ENCODE results near the gene METTL25.

The METTL25 gene

GRCh38 chr12:82474798-82475184 is 116.5 kb downstream of the METTL25 start:
- TF ChIP-seq PAX5 (IDR thresholded peaks at IDR 0.05; ENCODE audit: insufficient read depth, low read length, severe bottlenecking) (no peak), POLR2AphosphoS5 (IDR thresholded peaks at IDR 0.05; ENCODE audit: low read depth, low read length) (no peak), SPI1 (IDR thresholded peaks at IDR 0.05; ENCODE audit: low read depth, low read length) (no peak), TAF1 (IDR thresholded peaks at IDR 0.05; ENCODE audit: low read depth, low read length) (no peak), POU2F2 (IDR thresholded peaks at IDR 0.05; ENCODE audit: low read depth, low read length) (no peak), POLR2A (IDR thresholded peaks at IDR 0.05; ENCODE audit: low read depth, low read length) (no peak)
- FAIRE-seq = no peak
- no peak for DNase-seq (ENCODE audit: insufficient read length, low spot score)

- no peak for FAIRE-seq
Observed at GRCh38 chr12:82475211-82475610, 116.9 kb downstream of the METTL25 start.

GRCh38 chr12:82476511-82476910 is 118.2 kb downstream of the METTL25 start:
- no peak for DNase-seq (ENCODE audit: insufficient read length, low spot score)
- FAIRE-seq = no peak
- no peak for TF ChIP-seq POLR2A (IDR thresholded peaks at IDR 0.05; ENCODE audit: low read depth, low read length)
- TF ChIP-seq POU2F2 (IDR thresholded peaks at IDR 0.05; ENCODE audit: low read depth, low read length) = no peak
- no peak for TF ChIP-seq POLR2AphosphoS5 (IDR thresholded peaks at IDR 0.05; ENCODE audit: low read depth, low read length)
- no peak for TF ChIP-seq SPI1 (IDR thresholded peaks at IDR 0.05; ENCODE audit: low read depth, low read length)
- TF ChIP-seq PAX5 (IDR thresholded peaks at IDR 0.05; ENCODE audit: insufficient read depth, low read length, severe bottlenecking) = no peak
- no peak for TF ChIP-seq TAF1 (IDR thresholded peaks at IDR 0.05; ENCODE audit: low read depth, low read length)

More at GRCh38 chr12:82475211-82475610, 116.9 kb downstream of the METTL25 start:
- no peak for TF ChIP-seq POLR2AphosphoS5 (IDR thresholded peaks at IDR 0.05; ENCODE audit: low read depth, low read length)
- TF ChIP-seq SPI1 (IDR thresholded peaks at IDR 0.05; ENCODE audit: low read depth, low read length) = no peak
- no peak for TF ChIP-seq PAX5 (IDR thresholded peaks at IDR 0.05; ENCODE audit: insufficient read depth, low read length, severe bottlenecking)
- no peak for TF ChIP-seq POU2F2 (IDR thresholded peaks at IDR 0.05; ENCODE audit: low read depth, low read length)
- TF ChIP-seq POLR2A (IDR thresholded peaks at IDR 0.05; ENCODE audit: low read depth, low read length) = no peak
- TF ChIP-seq TAF1 (IDR thresholded peaks at IDR 0.05; ENCODE audit: low read depth, low read length) = no peak
- no peak for DNase-seq (ENCODE audit: insufficient read length, low spot score)

GRCh38 chr12:82479511-82479910 is 121.2 kb downstream of the METTL25 start:
- FAIRE-seq = no peak
- DNase-seq (ENCODE audit: insufficient read length, low spot score) = no peak

GRCh38 chr12:82480606-82481005 is 122.3 kb downstream of the METTL25 start:
- no peak for DNase-seq (ENCODE audit: insufficient read length, low spot score)
- TF ChIP-seq SPI1 (IDR thresholded peaks at IDR 0.05; ENCODE audit: low read depth, low read length) (no peak), POU2F2 (IDR thresholded peaks at IDR 0.05; ENCODE audit: low read depth, low read length) (no peak), PAX5 (IDR thresholded peaks at IDR 0.05; ENCODE audit: insufficient read depth, low read length, severe bottlenecking) (no peak), POLR2AphosphoS5 (IDR thresholded peaks at IDR 0.05; ENCODE audit: low read depth, low read length) (no peak), POLR2A (IDR thresholded peaks at IDR 0.05; ENCODE audit: low read depth, low read length) (no peak)
- FAIRE-seq = no peak

More at GRCh38 chr12:82479511-82479910, 121.2 kb downstream of the METTL25 start:
- TF ChIP-seq TAF1 (IDR thresholded peaks at IDR 0.05; ENCODE audit: low read depth, low read length) = no peak
- no peak for TF ChIP-seq POLR2AphosphoS5 (IDR thresholded peaks at IDR 0.05; ENCODE audit: low read depth, low read length)
- TF ChIP-seq SPI1 (IDR thresholded peaks at IDR 0.05; ENCODE audit: low read depth, low read length) = no peak
- no peak for TF ChIP-seq POU2F2 (IDR thresholded peaks at IDR 0.05; ENCODE audit: low read depth, low read length)
- no peak for TF ChIP-seq POLR2A (IDR thresholded peaks at IDR 0.05; ENCODE audit: low read depth, low read length)
- no peak for TF ChIP-seq PAX5 (IDR thresholded peaks at IDR 0.05; ENCODE audit: insufficient read depth, low read length, severe bottlenecking)

- TF ChIP-seq POLR2A (IDR thresholded peaks at IDR 0.05; ENCODE audit: low read depth, low read length) (no peak), SPI1 (IDR thresholded peaks at IDR 0.05; ENCODE audit: low read depth, low read length) (no peak), POLR2AphosphoS5 (IDR thresholded peaks at IDR 0.05; ENCODE audit: low read depth, low read length) (no peak), TAF1 (IDR thresholded peaks at IDR 0.05; ENCODE audit: low read depth, low read length) (no peak), POU2F2 (IDR thresholded peaks at IDR 0.05; ENCODE audit: low read depth, low read length) (no peak), PAX5 (IDR thresholded peaks at IDR 0.05; ENCODE audit: insufficient read depth, low read length, severe bottlenecking) (no peak)
- no peak for FAIRE-seq
- no peak for DNase-seq (ENCODE audit: insufficient read length, low spot score)
Observed at GRCh38 chr12:82481954-82482353, 123.6 kb downstream of the METTL25 start.

GRCh38 chr12:82486524-82487235 is 128.4 kb downstream of the METTL25 start:
- FAIRE-seq (no peak), DNase-seq (ENCODE audit: insufficient read length, low spot score) (no peak)

GRCh38 chr12:82504409-82504808 is 146.1 kb downstream of the METTL25 start:
- TF ChIP-seq PAX5 (IDR thresholded peaks at IDR 0.05; ENCODE audit: insufficient read depth, low read length, severe bottlenecking) (no peak), POU2F2 (IDR thresholded peaks at IDR 0.05; ENCODE audit: low read depth, low read length) (no peak), SPI1 (IDR thresholded peaks at IDR 0.05; ENCODE audit: low read depth, low read length) (no peak), POLR2AphosphoS5 (IDR thresholded peaks at IDR 0.05; ENCODE audit: low read depth, low read length) (no peak), TAF1 (IDR thresholded peaks at IDR 0.05; ENCODE audit: low read depth, low read length) (no peak)

More at GRCh38 chr12:82486524-82487235, 128.4 kb downstream of the METTL25 start:
- TF ChIP-seq POLR2AphosphoS5 (IDR thresholded peaks at IDR 0.05; ENCODE audit: low read depth, low read length) (no peak), SPI1 (IDR thresholded peaks at IDR 0.05; ENCODE audit: low read depth, low read length) (no peak)

GRCh38 chr12:82505150-82505549 is 146.8 kb downstream of the METTL25 start:
- no peak for TF ChIP-seq PAX5 (IDR thresholded peaks at IDR 0.05; ENCODE audit: insufficient read depth, low read length, severe bottlenecking)
- TF ChIP-seq POLR2AphosphoS5 (IDR thresholded peaks at IDR 0.05; ENCODE audit: low read depth, low read length) = no peak
- TF ChIP-seq SPI1 (IDR thresholded peaks at IDR 0.05; ENCODE audit: low read depth, low read length) = no peak
- no peak for DNase-seq (ENCODE audit: insufficient read length, low spot score)
- no peak for FAIRE-seq

More at GRCh38 chr12:82504409-82504808, 146.1 kb downstream of the METTL25 start:
- FAIRE-seq = no peak
- DNase-seq (ENCODE audit: insufficient read length, low spot score) = no peak

- DNase-seq (ENCODE audit: insufficient read length, low spot score) = no peak
- FAIRE-seq = no peak
- TF ChIP-seq POLR2AphosphoS5 (IDR thresholded peaks at IDR 0.05; ENCODE audit: low read depth, low read length) (no peak), SPI1 (IDR thresholded peaks at IDR 0.05; ENCODE audit: low read depth, low read length) (no peak), PAX5 (IDR thresholded peaks at IDR 0.05; ENCODE audit: insufficient read depth, low read length, severe bottlenecking) (no peak), POLR2A (IDR thresholded peaks at IDR 0.05; ENCODE audit: low read depth, low read length) (no peak), TAF1 (IDR thresholded peaks at IDR 0.05; ENCODE audit: low read depth, low read length) (no peak), POU2F2 (IDR thresholded peaks at IDR 0.05; ENCODE audit: low read depth, low read length) (no peak)
Observed at GRCh38 chr12:82507686-82508085, 149.4 kb downstream of the METTL25 start.

Measured in GM12891 (cell line).